ENCODE measurements around the gene JMJD7.

DNA sequence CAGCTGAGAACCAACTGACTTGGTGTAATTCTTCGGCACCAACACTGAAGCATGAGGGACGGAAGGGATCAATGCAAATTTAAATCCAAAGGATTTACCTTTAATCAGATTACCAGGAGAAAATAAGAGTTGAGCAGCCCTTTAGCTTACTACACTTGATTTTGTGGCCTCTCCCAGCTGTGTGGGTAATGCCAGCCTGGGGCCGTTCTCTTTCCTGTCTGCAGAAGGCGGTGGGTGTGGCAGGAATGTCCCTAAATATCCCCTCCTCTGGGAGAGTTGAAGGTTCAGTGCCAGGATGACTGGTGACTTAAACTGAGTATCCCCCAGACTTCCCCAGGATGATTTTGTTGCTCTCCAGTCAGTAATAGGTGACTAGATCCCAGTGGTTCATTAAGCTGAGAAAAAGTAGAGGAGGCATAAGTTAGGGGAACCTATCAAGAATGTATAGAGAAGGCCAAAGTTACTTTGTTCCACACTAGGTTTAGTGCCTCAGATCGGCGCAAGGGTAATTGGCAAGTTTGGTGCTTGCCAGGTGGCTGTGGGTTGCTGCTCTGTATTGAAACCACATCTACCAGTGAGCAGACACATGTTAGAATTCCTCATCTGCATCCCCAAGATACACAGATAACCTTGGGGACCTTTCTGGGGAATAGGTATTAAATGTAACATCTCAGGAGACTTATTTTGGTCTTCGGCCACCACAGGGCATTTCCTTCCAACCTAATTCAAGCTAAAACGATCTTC lies 30.5 kb upstream of the JMJD7 start:
- TF ChIP-seq EZH2phosphoT487 (IDR thresholded peaks at IDR 0.05; ENCODE audit: borderline replicate concordance) (no peak), CTCF (conservative IDR thresholded peaks at IDR 0.05; ENCODE audit: low read length) (no peak)

Data from Loucy (cell line).